ENCODE measurements around the gene ABCA2.

GRCh38 chr9:136972335-136972734 is 55.7 kb downstream of the ABCA2 start:
- TF ChIP-seq CTCF (IDR thresholded peaks at IDR 0.05) = no peak
- TF ChIP-seq POLR2A (IDR thresholded peaks at IDR 0.05) = no peak
